Measurements from ENCODE around the gene MTHFR.

GRCh38 chr1:11835441-11836225, 29.9 kb upstream of the MTHFR start:
- TF ChIP-seq GATA2 (IDR thresholded peaks at IDR 0.05; ENCODE audit: low read depth, low read length), result no peak
- TF ChIP-seq GATA3 (IDR thresholded peaks at IDR 0.05; ENCODE audit: low read depth, low read length), result no peak
